GM12892 (cell line): Measurements from ENCODE around the gene NAA38.

ENCODE experiments used
- POLR2A ChIP-seq: IDR thresholded peaks from 2 replicates; pipeline ENCODE4 v1.6.1; 2011; ENCODE audit warnings: low read depth, low read length, control low read depth
- TAF1 ChIP-seq: IDR thresholded peaks from 2 replicates; pipeline ENCODE4 v1.6.1; 2011; ENCODE audit warnings: low read depth, mild to moderate bottlenecking, control low read depth, low read length, borderline replicate concordance

DNA sequence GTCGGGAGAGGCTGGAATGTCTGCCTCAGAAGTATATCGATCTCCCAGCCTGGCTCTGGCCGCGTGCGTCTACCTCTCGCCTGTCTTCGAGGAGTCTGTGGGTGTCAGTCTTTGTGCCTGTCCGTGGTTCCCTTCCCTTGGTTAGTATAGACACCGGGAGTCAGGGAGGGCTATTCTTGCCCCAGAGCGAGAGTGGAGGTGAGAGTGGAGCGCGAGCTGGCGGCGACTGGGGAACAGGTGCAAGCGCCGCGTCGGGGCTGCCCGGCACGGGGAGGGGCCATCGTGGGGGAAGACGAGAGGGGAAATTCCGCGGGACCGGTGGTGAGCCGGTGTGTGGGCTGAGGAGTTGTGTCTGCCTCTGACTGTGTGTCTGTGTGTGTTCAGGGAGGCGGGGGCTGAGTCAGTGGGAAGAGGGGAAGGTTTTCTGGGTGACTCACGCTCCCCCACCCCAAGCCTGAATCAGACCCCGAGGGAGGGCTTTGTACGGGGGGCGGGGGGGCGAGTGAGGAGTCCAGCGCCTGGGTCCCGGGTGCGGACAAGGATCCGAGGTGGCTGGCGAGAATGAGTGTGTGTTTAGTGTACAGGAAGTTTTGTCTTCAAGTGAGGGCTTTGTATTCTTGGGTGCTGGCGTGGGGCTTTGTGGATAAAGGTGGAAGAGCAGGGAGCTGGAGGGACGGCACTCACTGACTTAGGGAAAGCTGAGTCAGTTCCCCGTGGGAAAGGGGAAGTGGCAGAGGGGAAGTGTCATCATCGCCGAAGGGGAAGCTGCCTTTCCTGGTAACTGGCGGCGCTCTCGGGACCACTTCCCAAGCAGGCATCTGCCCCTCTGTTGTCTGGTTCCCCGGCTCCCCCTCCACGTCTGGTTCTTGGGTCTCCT, 14.7 kb downstream of the NAA38 start:
- peak; percentile 77 for TF ChIP-seq POLR2A
- TF ChIP-seq TAF1 = peak; percentile 85; the same call in 1 of the 2 replicates
